ENCODE data around the gene APPL2. TPM values are rescaled to one million over a fixed set of nuclear protein-coding genes. Genes with fewer than 3 reads are reported as not detected.

Gene APPL2
- total RNA-seq, 6 experiments from 2014 or later: 10.2 to 23.2 (median 16.5) TPM

DNA sequence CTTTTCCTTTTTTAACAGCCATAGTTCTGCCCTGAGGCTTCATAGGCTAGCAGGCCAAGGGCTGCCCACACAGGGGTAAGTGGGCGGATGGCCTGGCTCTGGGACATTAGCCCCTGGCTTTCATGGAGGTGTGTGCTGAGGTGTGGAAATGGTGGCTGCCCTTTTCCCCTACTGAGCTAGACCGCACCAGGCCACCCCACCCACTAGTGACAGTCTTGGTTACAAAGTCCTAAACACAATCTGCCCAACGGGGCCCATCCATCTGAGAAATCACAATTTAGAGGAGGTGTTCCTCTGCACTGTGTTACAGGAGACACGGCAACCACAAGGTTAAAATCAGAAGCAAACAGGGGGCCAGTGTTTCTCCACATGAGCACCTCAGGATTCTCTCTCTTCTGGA lies 35.6 kb downstream of the APPL2 start:
- WGBS (ENCODE audit: insufficient coverage, low coverage, low lambda C conversion rate, missing lambda C conversion rate): 100% methylated on average over 1 of the region's 4 CpGs
- H3K27me3 ChIP-seq: no peaks in the 10 kb centered on the region
- no peak for DNase-seq
- peaks cover 0 to 19% (median 5%) of the 10 kb centered on the region in 4 donors for H3K4me1 ChIP-seq
- ATAC-seq: no peak
- intact Hi-C loops (cut with DNase I): no loop called here
- no peak overlapping the region for H3K27ac ChIP-seq
- H3K4me3 ChIP-seq: no peak overlapping the region
- peaks cover 0 to 39% (median 2%) of the 10 kb centered on the region in 4 donors for H3K36me3 ChIP-seq
- no peaks in the 10 kb centered on the region for H3K9me3 ChIP-seq
- TF ChIP-seq, protein P1, sequence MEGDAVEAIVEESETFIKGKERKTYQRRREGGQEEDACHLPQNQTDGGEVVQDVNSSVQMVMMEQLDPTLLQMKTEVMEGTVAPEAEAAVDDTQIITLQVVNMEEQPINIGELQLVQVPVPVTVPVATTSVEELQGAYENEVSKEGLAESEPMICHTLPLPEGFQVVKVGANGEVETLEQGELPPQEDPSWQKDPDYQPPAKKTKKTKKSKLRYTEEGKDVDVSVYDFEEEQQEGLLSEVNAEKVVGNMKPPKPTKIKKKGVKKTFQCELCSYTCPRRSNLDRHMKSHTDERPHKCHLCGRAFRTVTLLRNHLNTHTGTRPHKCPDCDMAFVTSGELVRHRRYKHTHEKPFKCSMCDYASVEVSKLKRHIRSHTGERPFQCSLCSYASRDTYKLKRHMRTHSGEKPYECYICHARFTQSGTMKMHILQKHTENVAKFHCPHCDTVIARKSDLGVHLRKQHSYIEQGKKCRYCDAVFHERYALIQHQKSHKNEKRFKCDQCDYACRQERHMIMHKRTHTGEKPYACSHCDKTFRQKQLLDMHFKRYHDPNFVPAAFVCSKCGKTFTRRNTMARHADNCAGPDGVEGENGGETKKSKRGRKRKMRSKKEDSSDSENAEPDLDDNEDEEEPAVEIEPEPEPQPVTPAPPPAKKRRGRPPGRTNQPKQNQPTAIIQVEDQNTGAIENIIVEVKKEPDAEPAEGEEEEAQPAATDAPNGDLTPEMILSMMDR (IDR thresholded peaks at IDR 0.05): no peak
- no peak for TF ChIP-seq POLR2A (IDR thresholded peaks at IDR 0.05)

DNA sequence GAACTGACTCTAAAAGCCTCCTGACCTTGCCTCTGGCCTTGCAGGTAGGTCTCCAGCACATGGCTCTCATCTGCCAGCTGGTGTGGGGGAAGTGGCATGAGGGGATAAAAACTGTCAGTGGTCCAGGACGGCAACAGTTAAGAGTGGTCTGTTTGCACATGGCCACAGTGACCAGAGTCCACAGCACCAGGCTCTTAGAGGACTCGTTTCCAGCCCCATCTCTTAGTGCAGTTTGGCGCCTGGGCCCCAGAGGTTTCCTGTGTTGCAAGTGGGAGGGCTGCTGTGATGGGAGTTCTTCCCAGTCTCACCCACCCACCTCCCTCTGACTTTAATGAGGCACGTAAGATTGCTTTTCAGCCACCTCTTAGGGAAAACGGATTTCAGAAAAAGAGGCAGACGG lies 37.0 kb downstream of the APPL2 start:
- no peak overlapping the region for H3K27ac ChIP-seq
- ATAC-seq (no peak), DNase-seq (no peak)
- WGBS (ENCODE audit: insufficient coverage, low coverage, low lambda C conversion rate, missing lambda C conversion rate): 76% methylated on average over 2 of the region's 6 CpGs
- H3K9me3 ChIP-seq: no peaks in the 10 kb centered on the region
- TF ChIP-seq POLR2A (IDR thresholded peaks at IDR 0.05): no peak
- TF ChIP-seq, protein P1 (IDR thresholded peaks at IDR 0.05): no peak
- intact Hi-C loops (cut with DNase I): no loop called here
- no peaks in the 10 kb centered on the region for H3K27me3 ChIP-seq
- no peak overlapping the region for H3K4me3 ChIP-seq
- peaks cover 0 to 29% (median 3%) of the 10 kb centered on the region in 4 donors for H3K36me3 ChIP-seq
- H3K4me1 ChIP-seq: peaks cover 0 to 26% (median 5%) of the 10 kb centered on the region in 4 donors

DNA sequence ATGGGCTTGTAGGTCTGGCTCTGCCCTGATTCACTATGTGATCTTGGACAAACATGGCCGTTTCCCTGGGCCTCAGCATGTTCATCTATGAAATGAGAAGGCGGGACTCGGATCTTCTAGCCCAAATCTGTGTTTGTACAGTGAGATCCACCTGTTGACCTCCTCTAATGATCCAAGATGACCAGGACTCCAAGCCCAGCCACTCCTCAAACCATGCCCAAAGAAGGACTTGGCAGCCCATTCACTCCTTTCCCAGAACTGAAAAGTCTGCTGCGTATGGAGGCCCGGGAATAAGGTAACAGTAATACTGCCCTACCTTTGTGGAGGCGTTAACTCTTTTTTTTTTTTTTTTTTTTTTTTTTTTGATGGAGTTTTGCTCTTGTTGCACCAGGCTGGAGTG lies 39.9 kb downstream of the APPL2 start:
- ATAC-seq (no peak), DNase-seq (no peak)
- intact Hi-C loops (cut with DNase I): no loop called here
- Histone ChIP-seq H3K36me3 (peaks cover 0 to 28% (median 6%) of the 10 kb centered on the region in 4 donors), H3K27me3 (no peaks in the 10 kb centered on the region), H3K4me3 (no peak overlapping the region), H3K9me3 (no peaks in the 10 kb centered on the region), H3K4me1 (peaks cover 0 to 25% (median under 1%) of the 10 kb centered on the region in 4 donors), H3K27ac (peak overlapping the region in 2 of 3 donors; percentile 45 to 58)
- TF ChIP-seq POLR2A (IDR thresholded peaks at IDR 0.05): no peak
- TF ChIP-seq, protein P1 (IDR thresholded peaks at IDR 0.05): no peak
- 91% methylated on average over 5 of the region's 6 CpGs for WGBS (ENCODE audit: insufficient coverage, low coverage, low lambda C conversion rate, missing lambda C conversion rate)

DNA sequence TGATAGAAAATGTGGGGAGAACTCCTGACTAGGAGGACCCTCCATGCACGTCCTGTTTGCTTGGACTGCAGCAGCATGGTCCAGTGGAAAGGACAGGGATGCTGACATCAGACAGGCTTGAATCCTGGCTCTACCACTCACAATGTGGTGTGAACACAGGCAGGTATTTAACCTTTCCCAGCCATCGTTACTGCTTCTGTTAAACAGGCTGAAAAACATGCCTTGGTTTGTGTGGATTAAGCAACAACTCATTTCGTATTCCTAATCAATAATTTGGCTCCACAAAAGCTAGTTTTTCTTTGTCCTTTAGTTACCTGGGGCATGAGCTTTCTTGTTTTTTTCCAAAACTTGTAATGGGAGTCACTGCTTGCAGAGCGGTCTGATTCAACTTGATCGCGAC lies 41.0 kb downstream of the APPL2 start:
- no peak for DNase-seq
- Histone ChIP-seq H3K4me3 (no peak overlapping the region), H3K4me1 (peaks cover 0 to 23% (median 0%) of the 10 kb centered on the region in 4 donors), H3K27ac (peak overlapping the region in 2 of 3 donors; percentile 45 to 58), H3K9me3 (no peaks in the 10 kb centered on the region), H3K27me3 (no peaks in the 10 kb centered on the region), H3K36me3 (peaks cover 0 to 31% (median 9%) of the 10 kb centered on the region in 4 donors)
- ATAC-seq: peak; percentile 78 to 88 (median 81)
- TF ChIP-seq POLR2A (IDR thresholded peaks at IDR 0.05): no peak
- TF ChIP-seq, protein P1 (IDR thresholded peaks at IDR 0.05): no peak
- intact Hi-C loops (cut with DNase I): no loop called here
- WGBS (ENCODE audit: insufficient coverage, low coverage, low lambda C conversion rate, missing lambda C conversion rate): 36% methylated on average over 6 of the region's 6 CpGs

Data from right lobe of liver (tissue), 6 donors.